OCI-M2 (cell line): ENCODE measurements around the gene HPSE2.

Experiments
- DNase-seq: peaks from one replicate; lab custom pipeline; 2025; ENCODE audit not compliant: unreplicated experiment; lab: John Stamatoyannopoulos, UW

Gene HPSE2

GRCh38 chr10:98696516-98696915, 539.1 kb downstream of the HPSE2 start:
- DNase-seq = no peak

- no peak for DNase-seq
These were observed 540.8 kb downstream of the HPSE2 start for GRCh38 chr10:98694883-98695282.

GRCh38 chr10:98694014-98694413, 541.6 kb downstream of the HPSE2 start:
- no peak for DNase-seq

- no peak for DNase-seq
These were observed 548.0 kb downstream of the HPSE2 start for GRCh38 chr10:98687685-98688084.

- no peak for DNase-seq
These were observed 551.4 kb downstream of the HPSE2 start for GRCh38 chr10:98684019-98684899.

- no peak for DNase-seq
These were observed 558.8 kb downstream of the HPSE2 start for GRCh38 chr10:98676895-98677294.

- no peak for DNase-seq
These were observed 559.8 kb downstream of the HPSE2 start for GRCh38 chr10:98675902-98676301.

GRCh38 chr10:98673171-98673782, 562.4 kb downstream of the HPSE2 start:
- no peak for DNase-seq

GRCh38 chr10:98667081-98667480, 568.6 kb downstream of the HPSE2 start:
- DNase-seq = no peak

GRCh38 chr10:98666276-98666675, 569.4 kb downstream of the HPSE2 start:
- no peak for DNase-seq

- DNase-seq = no peak
These were observed 571.2 kb downstream of the HPSE2 start for GRCh38 chr10:98664329-98665042.

GRCh38 chr10:98659951-98660350, 575.7 kb downstream of the HPSE2 start:
- DNase-seq = no peak

- no peak for DNase-seq
These were observed 580.2 kb downstream of the HPSE2 start for GRCh38 chr10:98655492-98655891.

- no peak for DNase-seq
These were observed 586.5 kb downstream of the HPSE2 start for GRCh38 chr10:98649170-98649569.

- no peak for DNase-seq
These were observed 588.4 kb downstream of the HPSE2 start for GRCh38 chr10:98646998-98647917.

- DNase-seq = no peak
These were observed 591.2 kb downstream of the HPSE2 start for GRCh38 chr10:98644466-98644865.

- no peak for DNase-seq
These were observed 593.4 kb downstream of the HPSE2 start for GRCh38 chr10:98642281-98642680.

- DNase-seq = no peak
These were observed 596.7 kb downstream of the HPSE2 start for GRCh38 chr10:98638920-98639319.

GRCh38 chr10:98636921-98637329, 598.7 kb downstream of the HPSE2 start:
- no peak for DNase-seq

- no peak for DNase-seq
These were observed 603.0 kb downstream of the HPSE2 start for GRCh38 chr10:98632456-98633150.
